Measurements from ENCODE around the gene IL1RAPL2.
"Not testable (repeated sequence)": the region's sequence is repeated elsewhere in the genome, so short reads cannot be mapped to it uniquely, and the experiment has no call there.

The IL1RAPL2 gene

GRCh38 chrX:105662248-105662647 is 1096.2 kb downstream of the IL1RAPL2 start:
- H2AFZ ChIP-seq (ENCODE audit: low read depth, low read length), result no peak overlapping the region

DNA sequence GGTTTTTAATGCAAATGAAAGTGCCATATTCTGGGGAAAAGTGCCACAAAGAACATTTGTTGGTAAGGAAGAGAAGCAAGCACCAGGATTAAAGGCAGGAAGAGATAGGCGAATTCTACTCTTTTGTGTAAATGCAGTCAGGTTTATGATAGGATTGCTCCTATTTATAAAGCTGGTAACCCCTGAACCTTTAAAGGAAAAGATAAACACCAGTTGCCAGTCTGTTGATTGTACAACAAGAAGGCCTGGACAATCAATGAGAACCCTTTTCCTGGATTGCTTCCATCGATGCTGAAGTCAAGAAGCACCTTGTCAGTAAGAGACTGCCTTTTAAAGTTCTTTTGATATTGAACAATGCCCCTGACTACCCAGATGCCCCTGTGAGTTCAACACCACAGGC is 1098.2 kb downstream of the IL1RAPL2 start:
- no peak overlapping the region for H2AFZ ChIP-seq (ENCODE audit: low read depth, low read length)
- no peaks in the 10 kb centered on the region for H3K27me3 ChIP-seq (ENCODE audit: insufficient read depth, low read length)
- no peak overlapping the region for H3K4me3 ChIP-seq (ENCODE audit: low read length)
- H3K4me1 ChIP-seq (ENCODE audit: insufficient read depth, low read length), result no peaks in the 10 kb centered on the region
- no peaks in the 10 kb centered on the region for H3K36me3 ChIP-seq (ENCODE audit: insufficient read depth, low read length)
- no peaks in the 10 kb centered on the region for H3K9me3 ChIP-seq (ENCODE audit: low read length)

More at GRCh38 chrX:105662248-105662647, 1096.2 kb downstream of the IL1RAPL2 start:
- Histone ChIP-seq H3K27me3 (ENCODE audit: insufficient read depth, low read length) (no peaks in the 10 kb centered on the region), H3K4me3 (ENCODE audit: low read length) (no peak overlapping the region), H3K9me3 (ENCODE audit: low read length) (no peaks in the 10 kb centered on the region), H3K4me1 (ENCODE audit: insufficient read depth, low read length) (no peaks in the 10 kb centered on the region), H3K36me3 (ENCODE audit: insufficient read depth, low read length) (no peaks in the 10 kb centered on the region)

DNA sequence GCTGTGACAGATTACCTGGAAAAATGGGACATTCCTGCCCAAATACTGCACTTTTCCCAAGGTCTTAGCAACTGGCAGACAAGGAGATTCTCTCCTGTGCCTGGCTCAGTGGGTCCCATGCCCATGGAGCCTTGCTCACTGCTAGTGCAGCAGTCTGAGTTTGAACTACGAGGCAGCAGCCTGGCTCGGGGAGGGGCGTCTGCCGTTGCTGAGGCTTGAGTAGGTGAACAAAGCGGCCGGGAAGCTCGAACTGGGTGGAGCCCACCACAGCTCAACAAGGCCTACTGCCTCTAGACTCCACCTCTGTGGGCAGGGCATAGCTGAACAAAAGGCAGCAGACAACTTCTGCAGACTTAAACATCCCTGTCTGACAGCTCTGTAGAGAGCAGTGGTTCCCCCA is 1118.3 kb downstream of the IL1RAPL2 start:
- not testable (repeated sequence) for H3K36me3 ChIP-seq (ENCODE audit: insufficient read depth, low read length); H3K4me3 ChIP-seq (ENCODE audit: low read length); H2AFZ ChIP-seq (ENCODE audit: low read depth, low read length); H3K27me3 ChIP-seq (ENCODE audit: insufficient read depth, low read length); H3K9me3 ChIP-seq (ENCODE audit: low read length); H3K4me1 ChIP-seq (ENCODE audit: insufficient read depth, low read length)

- no peak overlapping the region for H3K4me3 ChIP-seq (ENCODE audit: low read length)
- H3K36me3 ChIP-seq (ENCODE audit: insufficient read depth, low read length), result no peaks in the 10 kb centered on the region
- H2AFZ ChIP-seq (ENCODE audit: low read depth, low read length), result no peak overlapping the region
- no peaks in the 10 kb centered on the region for H3K27me3 ChIP-seq (ENCODE audit: insufficient read depth, low read length)
- H3K4me1 ChIP-seq (ENCODE audit: insufficient read depth, low read length), result no peaks in the 10 kb centered on the region
- H3K9me3 ChIP-seq (ENCODE audit: low read length), result no peaks in the 10 kb centered on the region
Measured at GRCh38 chrX:105694839-105695238, 1128.8 kb downstream of the IL1RAPL2 start.

DNA sequence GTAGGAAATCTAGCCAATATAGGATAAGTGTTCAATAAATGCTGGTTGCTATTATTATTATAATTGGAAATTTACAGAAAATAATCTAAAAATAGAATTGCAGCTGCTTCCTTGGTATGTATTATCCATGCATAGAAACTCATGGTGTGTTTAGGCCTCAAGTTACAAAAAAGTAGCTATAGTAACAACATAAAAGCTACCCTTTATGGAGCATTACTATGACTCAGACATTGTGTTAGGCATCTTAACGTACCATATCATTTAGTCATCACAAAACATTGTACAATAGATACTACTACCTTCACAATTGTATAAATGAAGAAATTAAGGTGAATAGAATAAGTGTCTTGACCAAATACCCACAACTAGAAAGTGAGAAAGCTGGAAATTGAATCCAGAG is 1129.5 kb downstream of the IL1RAPL2 start:
- H2AFZ ChIP-seq (ENCODE audit: low read depth, low read length), result no peak overlapping the region
- H3K27me3 ChIP-seq (ENCODE audit: insufficient read depth, low read length), result no peaks in the 10 kb centered on the region
- no peaks in the 10 kb centered on the region for H3K9me3 ChIP-seq (ENCODE audit: low read length)
- H3K4me3 ChIP-seq (ENCODE audit: low read length), result no peak overlapping the region
- no peaks in the 10 kb centered on the region for H3K4me1 ChIP-seq (ENCODE audit: insufficient read depth, low read length)
- H3K36me3 ChIP-seq (ENCODE audit: insufficient read depth, low read length), result no peaks in the 10 kb centered on the region

DNA sequence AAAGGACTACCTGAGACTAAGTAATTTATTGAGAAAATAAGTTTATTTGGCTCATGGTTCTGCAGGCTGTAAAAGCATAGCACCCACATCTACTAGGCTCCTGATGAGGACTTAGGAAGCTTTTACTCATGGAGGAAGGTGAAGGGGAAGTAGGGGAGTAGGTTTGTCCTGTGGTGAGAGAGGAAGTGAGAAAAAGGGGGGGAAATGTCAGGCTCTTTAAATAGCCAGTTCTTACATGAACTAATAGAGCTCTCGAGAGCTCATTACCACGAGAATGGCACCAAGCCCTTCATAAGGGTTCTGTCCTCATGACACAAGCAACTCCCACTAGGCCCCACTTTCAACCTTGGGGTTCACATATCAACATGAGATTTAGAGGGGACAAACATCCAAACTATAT is 1130.9 kb downstream of the IL1RAPL2 start:
- Histone ChIP-seq H3K4me3 (ENCODE audit: low read length) (no peak overlapping the region), H3K4me1 (ENCODE audit: insufficient read depth, low read length) (no peaks in the 10 kb centered on the region), H2AFZ (ENCODE audit: low read depth, low read length) (no peak overlapping the region), H3K27me3 (ENCODE audit: insufficient read depth, low read length) (no peaks in the 10 kb centered on the region), H3K9me3 (ENCODE audit: low read length) (no peaks in the 10 kb centered on the region), H3K36me3 (ENCODE audit: insufficient read depth, low read length) (no peaks in the 10 kb centered on the region)

GRCh38 chrX:105697984-105698781 is 1132.2 kb downstream of the IL1RAPL2 start:
- H3K36me3 ChIP-seq (ENCODE audit: insufficient read depth, low read length), result no peaks in the 10 kb centered on the region
- no peaks in the 10 kb centered on the region for H3K9me3 ChIP-seq (ENCODE audit: low read length)
- no peaks in the 10 kb centered on the region for H3K4me1 ChIP-seq (ENCODE audit: insufficient read depth, low read length)
- H3K4me3 ChIP-seq (ENCODE audit: low read length), result no peak overlapping the region
- no peak overlapping the region for H2AFZ ChIP-seq (ENCODE audit: low read depth, low read length)
- no peaks in the 10 kb centered on the region for H3K27me3 ChIP-seq (ENCODE audit: insufficient read depth, low read length)

- H3K4me3 ChIP-seq (ENCODE audit: low read length), result no peak overlapping the region
Measured at GRCh38 chrX:105700331-105700730, 1134.3 kb downstream of the IL1RAPL2 start.

GRCh38 chrX:105701310-105702052 is 1135.5 kb downstream of the IL1RAPL2 start:
- Histone ChIP-seq H3K27me3 (ENCODE audit: insufficient read depth, low read length) (no peaks in the 10 kb centered on the region), H3K4me3 (ENCODE audit: low read length) (no peak overlapping the region), H3K36me3 (ENCODE audit: insufficient read depth, low read length) (no peaks in the 10 kb centered on the region), H3K9me3 (ENCODE audit: low read length) (no peaks in the 10 kb centered on the region), H3K4me1 (ENCODE audit: insufficient read depth, low read length) (no peaks in the 10 kb centered on the region), H2AFZ (ENCODE audit: low read depth, low read length) (no peak overlapping the region)

More at GRCh38 chrX:105700331-105700730, 1134.3 kb downstream of the IL1RAPL2 start:
- Histone ChIP-seq H2AFZ (ENCODE audit: low read depth, low read length) (no peak overlapping the region), H3K9me3 (ENCODE audit: low read length) (no peaks in the 10 kb centered on the region), H3K27me3 (ENCODE audit: insufficient read depth, low read length) (no peaks in the 10 kb centered on the region), H3K4me1 (ENCODE audit: insufficient read depth, low read length) (no peaks in the 10 kb centered on the region), H3K36me3 (ENCODE audit: insufficient read depth, low read length) (no peaks in the 10 kb centered on the region)

DNA sequence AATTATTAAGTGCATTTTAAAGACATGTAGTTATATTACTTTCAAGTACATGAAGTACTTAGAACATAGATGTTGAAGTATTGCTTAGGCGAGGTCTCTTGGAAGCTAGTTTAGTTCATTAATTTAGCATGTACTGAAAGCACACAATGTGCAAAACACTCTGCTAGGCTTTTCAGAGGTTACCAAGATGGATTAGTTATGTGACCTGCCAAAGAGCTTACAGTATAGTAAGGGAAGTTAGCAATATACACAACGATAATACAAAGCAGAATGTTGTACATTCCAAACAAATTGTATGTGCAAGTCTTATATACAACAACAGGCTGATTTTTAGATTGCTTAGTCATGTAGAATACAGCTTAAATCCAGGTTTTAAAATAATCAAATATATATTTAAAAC is 1137.9 kb downstream of the IL1RAPL2 start:
- no peaks in the 10 kb centered on the region for H3K4me1 ChIP-seq (ENCODE audit: insufficient read depth, low read length)
- H2AFZ ChIP-seq (ENCODE audit: low read depth, low read length), result no peak overlapping the region
- H3K4me3 ChIP-seq (ENCODE audit: low read length), result no peak overlapping the region
- H3K9me3 ChIP-seq (ENCODE audit: low read length), result no peaks in the 10 kb centered on the region
- H3K27me3 ChIP-seq (ENCODE audit: insufficient read depth, low read length), result no peaks in the 10 kb centered on the region
- H3K36me3 ChIP-seq (ENCODE audit: insufficient read depth, low read length), result no peaks in the 10 kb centered on the region

DNA sequence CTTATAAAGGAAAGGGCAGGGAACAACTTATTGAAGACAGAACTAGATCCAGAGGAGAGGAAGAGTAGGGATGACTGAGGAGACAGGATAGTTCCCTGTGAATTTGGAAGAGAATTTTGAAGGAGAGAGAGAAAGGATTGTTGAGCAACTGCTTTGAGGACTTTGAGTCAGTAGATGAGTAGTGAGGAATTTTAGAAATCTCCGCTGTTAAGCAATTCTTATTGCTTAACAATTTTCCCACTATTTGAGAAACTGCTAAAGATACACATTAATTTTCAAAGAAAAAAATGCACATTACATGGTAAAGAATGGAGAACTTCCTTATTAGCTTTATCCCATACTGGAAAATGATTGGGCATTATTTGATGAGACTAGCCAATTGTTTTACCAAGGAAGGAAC is 1140.0 kb downstream of the IL1RAPL2 start:
- Histone ChIP-seq H3K9me3 (ENCODE audit: low read length) (no peaks in the 10 kb centered on the region), H3K4me3 (ENCODE audit: low read length) (no peak overlapping the region), H3K27me3 (ENCODE audit: insufficient read depth, low read length) (no peaks in the 10 kb centered on the region), H2AFZ (ENCODE audit: low read depth, low read length) (no peak overlapping the region), H3K36me3 (ENCODE audit: insufficient read depth, low read length) (no peaks in the 10 kb centered on the region), H3K4me1 (ENCODE audit: insufficient read depth, low read length) (no peaks in the 10 kb centered on the region)

GRCh38 chrX:105711805-105712204 is 1145.8 kb downstream of the IL1RAPL2 start:
- Histone ChIP-seq H3K4me1 (ENCODE audit: insufficient read depth, low read length) (no peaks in the 10 kb centered on the region), H3K36me3 (ENCODE audit: insufficient read depth, low read length) (no peaks in the 10 kb centered on the region), H2AFZ (ENCODE audit: low read depth, low read length) (no peak overlapping the region), H3K4me3 (ENCODE audit: low read length) (no peak overlapping the region), H3K9me3 (ENCODE audit: low read length) (no peaks in the 10 kb centered on the region), H3K27me3 (ENCODE audit: insufficient read depth, low read length) (no peaks in the 10 kb centered on the region)

- Histone ChIP-seq H3K9me3 (ENCODE audit: low read length) (no peaks in the 10 kb centered on the region), H3K36me3 (ENCODE audit: insufficient read depth, low read length) (no peaks in the 10 kb centered on the region), H2AFZ (ENCODE audit: low read depth, low read length) (no peak overlapping the region), H3K4me1 (ENCODE audit: insufficient read depth, low read length) (no peaks in the 10 kb centered on the region), H3K4me3 (ENCODE audit: low read length) (no peak overlapping the region), H3K27me3 (ENCODE audit: insufficient read depth, low read length) (no peaks in the 10 kb centered on the region)
Measured at GRCh38 chrX:105715746-105716145, 1149.7 kb downstream of the IL1RAPL2 start.

Data from neuron (in vitro differentiated cells).